Measurements from ENCODE around the gene VAV2. TPM values are rescaled to one million over a fixed set of nuclear protein-coding genes. Genes with fewer than 3 reads are reported as not detected.
"Not testable (repeated sequence)": the region's sequence is repeated elsewhere in the genome, so short reads cannot be mapped to it uniquely, and the experiment has no call there.

VAV2 gene
- polyA plus RNA-seq, 5 donors = 30.1 to 40.7 (median 34.2) TPM

DNA sequence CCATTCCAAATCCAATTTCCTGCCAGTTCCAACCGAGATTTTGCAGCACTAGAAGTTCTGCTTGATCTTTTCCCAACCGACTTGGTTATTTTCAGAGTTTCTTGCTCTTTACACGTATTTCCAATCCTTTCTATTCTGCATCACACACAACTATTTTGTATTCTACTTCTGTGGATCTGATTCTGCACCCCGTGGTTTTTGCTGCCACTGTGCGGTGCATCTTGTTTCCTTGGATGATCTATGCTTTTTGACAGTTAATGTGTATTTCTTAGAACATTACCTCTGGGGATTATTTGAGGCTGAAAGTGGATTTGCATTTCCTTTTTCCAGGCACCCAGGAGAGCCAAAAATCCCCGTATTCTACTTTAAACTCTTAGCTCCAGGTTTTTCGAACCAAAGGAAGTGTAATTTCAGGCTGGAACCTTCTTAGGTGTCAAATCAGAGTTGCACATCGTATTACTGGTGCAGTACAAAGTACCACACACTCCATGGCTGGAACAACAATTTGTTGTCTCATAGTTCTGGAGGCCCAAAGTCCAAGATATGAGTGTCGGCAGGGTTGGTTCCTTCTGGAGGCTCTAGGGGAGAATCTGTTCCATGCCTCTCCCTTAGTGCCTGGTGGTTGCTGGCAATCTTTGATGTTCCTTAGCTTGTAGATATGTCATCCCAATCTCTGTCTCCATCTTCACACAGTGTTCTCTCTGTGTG lies 239.2 kb downstream of the VAV2 start:
- DNase-seq = no peak

- no peak for DNase-seq
These were observed 241.0 kb downstream of the VAV2 start for GRCh38 chr9:133750982-133751649.

DNA sequence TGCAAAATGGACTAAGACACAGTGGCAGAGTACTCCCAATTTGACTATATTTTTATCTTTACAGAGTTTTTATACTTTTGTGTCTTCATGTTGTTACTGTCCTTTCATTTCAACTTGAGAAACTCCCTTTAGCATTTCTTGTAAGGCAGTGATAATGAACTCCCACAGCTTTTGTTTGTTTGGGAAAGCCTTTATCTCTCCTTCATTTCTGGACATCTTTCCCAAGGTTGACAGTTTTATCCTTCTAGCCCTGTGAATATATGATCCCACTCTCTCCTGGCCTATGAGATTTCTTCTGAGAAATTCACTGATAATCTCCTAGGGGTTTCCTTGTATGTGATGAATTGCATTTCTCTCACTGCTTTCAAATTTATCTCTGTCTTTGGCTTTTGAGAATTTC lies 244.8 kb downstream of the VAV2 start:
- no peak for DNase-seq

DNA sequence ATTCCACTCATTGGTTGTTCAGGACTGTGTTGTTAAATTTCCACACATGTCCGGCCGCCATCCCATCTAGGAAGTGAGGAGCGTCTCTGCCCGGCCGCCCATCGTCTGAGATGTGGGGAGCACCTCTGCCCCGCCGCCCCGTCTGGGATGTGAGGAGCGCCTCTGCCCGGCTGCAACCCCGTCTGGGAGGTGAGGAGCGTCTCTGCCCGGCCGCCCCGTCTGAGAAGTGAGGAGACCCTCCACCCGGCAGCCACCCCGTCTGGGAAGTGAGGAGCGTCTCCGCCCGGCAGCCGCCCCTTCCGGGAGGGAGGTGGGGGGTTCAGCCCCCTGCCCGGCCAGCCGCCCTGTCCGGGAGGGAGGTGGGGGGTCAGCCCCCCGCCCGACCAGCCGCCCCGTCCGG lies 247.6 kb downstream of the VAV2 start:
- DNase-seq = not testable (repeated sequence)

- DNase-seq = peak; percentile 47 to 64
These were observed 249.2 kb downstream of the VAV2 start for GRCh38 chr9:133742849-133743444.

DNA sequence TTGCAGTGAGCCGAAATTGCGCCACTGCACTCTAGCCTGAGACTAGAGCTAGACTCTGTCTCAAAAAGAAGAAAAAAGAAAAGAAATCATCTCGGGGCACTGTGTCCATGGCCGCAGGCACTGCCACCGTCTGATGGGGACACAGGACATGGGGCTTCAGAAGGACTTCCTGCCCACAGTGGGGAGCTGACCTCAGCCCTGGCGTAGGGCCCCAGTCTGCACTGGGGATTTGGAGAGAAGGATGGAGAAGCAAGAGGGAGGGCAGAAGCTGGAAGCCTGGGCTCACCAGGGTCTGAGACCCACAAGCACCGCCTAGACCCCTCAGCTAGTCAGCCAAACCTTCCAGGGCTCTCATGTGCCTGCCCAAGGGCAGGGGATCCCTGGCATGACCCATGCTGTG lies 249.9 kb downstream of the VAV2 start:
- DNase-seq = no peak

- no peak for DNase-seq
These were observed 250.4 kb downstream of the VAV2 start for GRCh38 chr9:133741716-133742115.

DNA sequence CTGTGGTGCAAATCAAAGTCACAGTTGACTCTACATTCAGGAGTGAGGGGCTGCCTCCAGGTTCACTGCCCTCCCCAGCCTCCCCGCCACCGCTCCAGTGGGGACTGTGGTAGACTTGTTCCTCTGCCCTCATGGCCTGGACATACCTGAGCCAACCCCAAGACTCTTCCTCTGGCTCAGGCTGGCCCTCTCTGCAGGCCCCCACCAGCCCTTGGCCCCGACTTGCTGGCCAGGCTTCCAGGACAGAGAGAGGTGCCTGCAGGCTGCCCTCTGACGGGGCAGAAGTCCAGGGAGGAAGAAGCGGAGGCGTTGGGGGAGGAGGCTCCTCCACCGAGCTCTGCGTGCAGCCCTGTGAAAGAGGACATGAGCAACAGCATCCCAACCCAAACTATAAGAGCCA lies 251.2 kb downstream of the VAV2 start:
- DNase-seq = no peak

DNA sequence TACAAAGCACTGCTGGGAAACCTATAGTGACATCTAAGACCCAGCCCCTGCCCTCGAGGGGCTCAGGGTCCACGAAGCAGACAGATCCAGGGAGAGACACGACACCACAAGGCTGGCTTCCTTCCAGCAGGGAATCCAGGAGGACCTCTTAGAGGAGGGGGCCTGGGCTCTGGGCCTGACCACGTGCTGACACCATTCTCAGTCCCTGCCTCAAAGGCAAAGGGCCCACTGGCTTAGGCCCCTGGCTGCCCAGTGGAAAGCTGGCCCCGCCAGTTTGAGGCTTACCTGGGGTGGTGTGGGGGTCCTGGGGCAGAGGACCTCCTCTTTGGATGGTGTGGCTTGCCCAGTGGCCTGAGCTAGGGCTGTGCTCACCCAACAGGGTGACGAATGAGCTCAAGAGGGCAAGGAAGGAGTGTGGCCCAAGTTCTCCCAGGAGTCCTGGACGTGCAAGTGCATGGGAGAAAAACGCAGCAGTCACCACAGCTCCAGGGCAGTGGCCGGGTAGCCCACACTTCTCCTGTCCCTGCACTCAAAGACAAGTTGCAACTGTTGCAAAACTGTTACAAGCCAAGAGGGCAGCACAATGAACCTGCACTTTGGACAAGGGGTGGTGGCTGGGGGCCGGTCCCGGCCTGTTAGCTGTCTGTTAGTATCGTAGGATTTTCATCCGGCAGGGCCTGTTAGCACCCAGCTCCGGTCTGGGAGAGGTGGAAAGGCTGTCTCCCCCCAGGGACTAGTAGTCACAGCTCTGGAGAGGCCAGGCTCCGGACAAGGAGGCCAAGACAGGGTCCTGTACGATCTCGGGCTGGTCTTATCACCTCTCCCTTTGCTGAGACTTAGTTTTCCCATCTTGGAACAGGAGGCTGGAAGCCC lies 252.5 kb downstream of the VAV2 start:
- DNase-seq = no peak

- DNase-seq = no peak
These were observed 253.4 kb downstream of the VAV2 start for GRCh38 chr9:133738640-133739225.

DNA sequence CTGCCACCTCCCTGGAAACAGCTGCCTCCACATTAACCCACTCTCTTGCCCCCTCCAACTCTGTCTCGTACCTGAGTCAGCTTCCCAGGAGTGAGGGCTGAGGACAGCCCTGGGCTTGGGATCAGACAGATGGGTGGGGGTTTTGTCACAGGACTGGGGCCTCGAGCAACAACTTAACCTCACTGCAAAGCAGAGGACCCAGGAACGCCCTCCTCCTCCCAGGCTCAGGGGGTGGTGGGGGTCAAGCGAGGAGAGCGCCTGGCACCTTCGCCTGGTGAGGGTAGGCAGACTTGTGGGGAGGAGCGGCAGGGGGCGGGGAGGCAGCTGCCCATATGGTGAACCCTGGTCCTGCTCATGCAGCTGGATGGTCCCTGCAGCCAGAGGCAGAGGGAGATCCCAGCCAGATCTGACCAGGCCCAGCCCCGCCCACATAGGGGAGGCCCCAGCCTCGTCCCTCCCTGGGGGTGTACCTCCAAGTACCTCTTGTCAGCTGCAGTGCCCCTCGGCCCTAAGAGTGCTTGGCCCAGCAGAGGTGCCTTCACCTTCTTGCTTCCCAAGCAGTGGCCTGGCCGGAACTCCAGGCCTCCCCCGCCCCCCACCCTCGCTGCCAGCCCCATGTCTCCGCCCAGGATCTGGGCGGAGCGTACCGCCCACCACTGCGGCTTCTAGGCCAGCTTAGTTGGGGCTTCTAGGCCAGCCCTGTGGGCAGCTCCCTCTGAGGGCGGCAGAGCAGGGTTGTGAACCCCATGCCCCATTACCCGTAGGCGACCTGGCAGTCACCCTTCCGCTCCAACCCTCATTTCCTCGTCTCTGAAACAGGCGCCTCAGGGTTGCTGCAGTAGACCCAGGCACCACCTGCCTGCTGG lies 254.1 kb downstream of the VAV2 start, which contains the start of gene SARDH:
SARDH (minus strand) TSS at position 579 of the 866 bp plus-strand sequence. CDS start 4,179 bp downstream, outside the sequence.
- DNase-seq = peak; percentile 55 to 65

GRCh38 chr9:133737071-133737773 lies 254.9 kb downstream of the VAV2 start:
- no peak for DNase-seq

DNA sequence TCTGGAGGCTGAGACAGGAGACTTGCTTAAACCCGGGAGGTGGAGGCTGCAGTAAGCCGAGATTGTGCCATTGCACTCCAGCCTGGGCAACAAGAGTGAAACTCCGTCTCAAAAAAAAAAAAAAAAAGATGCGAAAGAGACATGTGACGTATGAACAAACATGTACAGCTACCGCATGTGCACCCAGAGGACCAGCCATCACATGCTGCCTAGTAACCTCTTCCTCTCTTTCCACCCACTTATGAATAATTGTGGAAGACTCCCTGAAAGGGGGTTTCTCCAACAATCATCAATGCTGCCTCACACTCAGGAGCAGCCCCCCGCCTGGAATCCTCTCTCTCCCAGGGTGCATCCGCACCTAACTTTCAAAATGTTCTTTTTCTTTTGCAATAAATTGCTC lies 256.2 kb downstream of the VAV2 start:
- no peak for DNase-seq

DNA sequence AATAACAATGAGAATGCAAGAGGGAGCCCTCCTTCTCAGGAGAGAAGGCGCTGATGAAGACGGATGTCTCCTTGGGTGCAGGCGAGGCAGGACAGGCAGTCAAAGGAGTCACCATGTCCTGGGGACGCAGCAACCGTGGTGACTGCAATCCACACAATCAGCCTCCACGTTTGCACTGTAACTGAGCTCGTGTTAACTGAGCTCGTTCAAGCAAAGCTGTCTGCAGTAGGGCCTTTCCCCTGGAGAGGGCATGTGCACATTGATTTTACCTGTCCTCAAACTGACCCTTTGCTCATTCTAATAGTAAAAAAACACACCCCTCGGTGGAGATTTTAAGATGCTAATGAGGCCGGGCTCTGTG lies 256.7 kb downstream of the VAV2 start:
- DNase-seq = no peak

- DNase-seq = no peak
These were observed 257.3 kb downstream of the VAV2 start for GRCh38 chr9:133734590-133735414.

DNA sequence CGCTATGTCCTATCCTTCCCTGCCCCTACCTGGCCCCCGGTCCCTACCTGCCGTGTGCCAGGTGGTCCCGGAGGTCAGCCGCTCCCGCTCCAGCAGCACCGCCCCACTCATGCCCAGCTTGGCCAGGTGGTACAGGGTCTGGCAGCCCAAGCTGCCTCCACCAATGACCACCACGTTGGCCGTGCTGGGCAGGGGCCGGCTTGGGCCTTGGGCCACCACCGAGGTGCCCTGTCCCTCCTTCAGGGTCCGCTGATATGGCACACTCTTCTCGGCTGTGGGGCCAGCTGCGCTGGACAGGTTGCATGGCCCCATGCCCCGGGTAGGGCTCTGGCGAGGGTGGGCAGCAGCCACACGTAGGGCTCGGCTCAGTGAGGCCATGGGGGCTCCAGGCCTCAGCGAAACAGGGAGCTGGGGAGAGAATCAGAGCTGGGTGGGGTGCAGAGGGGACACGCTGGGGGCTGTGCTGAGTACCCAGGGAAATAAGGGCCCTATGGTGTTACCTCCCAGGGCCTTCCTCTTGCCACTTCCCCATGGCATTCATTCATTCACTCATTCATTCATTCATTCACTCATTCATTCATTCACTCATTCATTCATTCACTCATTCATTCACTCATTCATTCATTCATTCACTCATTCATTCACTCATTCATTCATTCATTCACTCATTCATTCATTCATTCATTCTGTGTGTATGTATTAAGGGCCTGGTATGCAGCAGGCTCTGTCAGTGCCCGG lies 258.2 kb downstream of the VAV2 start:
- DNase-seq = no peak

DNA sequence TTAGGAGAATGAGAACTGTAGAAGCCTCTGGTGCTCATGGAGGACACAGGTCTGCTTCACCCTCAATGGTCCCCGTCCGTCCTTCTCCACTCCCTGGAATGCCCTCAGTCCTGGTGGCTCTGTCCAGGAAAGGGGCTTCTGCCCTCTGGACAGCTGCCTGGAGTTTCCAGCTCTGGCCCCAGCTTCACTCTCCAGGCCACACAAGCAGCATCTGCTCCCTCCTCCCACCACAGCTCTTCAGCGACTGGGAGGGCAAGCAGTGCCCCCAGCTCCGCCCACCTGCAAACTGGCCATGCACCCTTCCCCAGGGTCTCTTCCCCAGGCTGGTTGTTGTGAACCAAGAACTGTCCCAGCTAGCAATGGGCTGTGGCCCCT lies 258.7 kb downstream of the VAV2 start:
- no peak for DNase-seq

DNA sequence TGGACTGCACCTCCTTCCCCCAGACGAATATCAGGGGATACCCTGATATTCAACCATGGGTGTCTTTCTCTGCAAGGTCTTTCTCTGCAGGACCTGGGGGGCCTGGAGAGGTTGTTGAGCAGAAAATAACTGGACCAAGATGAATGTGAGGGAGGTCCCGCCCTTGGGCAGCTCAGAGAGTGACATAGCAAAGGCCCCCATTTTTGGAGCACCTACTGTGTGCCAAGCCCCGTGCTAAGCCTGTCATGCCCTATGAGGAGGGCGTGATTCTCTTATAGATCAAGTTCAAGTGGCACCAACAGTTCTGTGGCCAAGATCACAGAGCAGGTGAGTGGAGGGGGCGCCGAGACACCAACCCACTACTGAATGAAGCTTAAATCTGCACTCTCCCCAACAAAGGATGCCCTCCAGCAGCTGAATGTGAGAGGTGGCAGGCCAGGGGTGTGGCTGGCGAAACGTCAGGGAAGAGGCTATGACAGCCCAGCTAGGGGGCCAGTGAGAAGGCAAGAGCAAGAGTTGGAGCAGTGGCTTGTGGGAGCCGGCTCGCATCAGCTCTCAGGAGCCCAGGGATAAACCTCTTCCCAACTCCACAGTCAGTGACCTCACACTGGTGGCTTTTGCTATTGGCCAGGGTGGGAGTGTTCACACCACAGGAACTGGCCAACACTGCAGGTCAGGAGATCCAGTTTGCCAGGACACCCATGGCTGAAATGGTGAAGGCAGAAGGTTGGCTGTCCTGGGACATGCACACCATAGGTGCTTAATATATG lies 259.3 kb downstream of the VAV2 start:
- DNase-seq = no peak

All from right lung (tissue), 5 donors.